Measurements from ENCODE around the gene CLIP4. TPM values are rescaled to one million over a fixed set of nuclear protein-coding genes. Genes with fewer than 3 reads are reported as not detected.

The CLIP4 gene
- total RNA-seq, 4 donors from 2014 or later: 11.9 to 37.8 (median 22.5) TPM

- in situ Hi-C loops (cut with MboI; ENCODE audit: low pct_ligation_motif_present in 1 of 4, low pct_unique_long_range_greater_than_20kb in 1 of 4, low sequenced_read_pairs in 3 of 4) (loop anchor here in 2 of 4 donors (10.0 to 25.0 kb wide), 2 partner anchors 238 to 355 kb away; no protein-coding TSS in a partner anchor), intact Hi-C loops (cut with DNase I; ENCODE audit: low total_unique reads) (no loop called here)
- H3K36me3 ChIP-seq: no peaks in the 10 kb centered on the region
- H3K27ac ChIP-seq: no peak overlapping the region
- no peak overlapping the region for H3K4me3 ChIP-seq
- no peak for TF ChIP-seq EP300 (IDR thresholded peaks at IDR 0.05; ENCODE audit: low read depth)
- TF ChIP-seq, protein P1, sequence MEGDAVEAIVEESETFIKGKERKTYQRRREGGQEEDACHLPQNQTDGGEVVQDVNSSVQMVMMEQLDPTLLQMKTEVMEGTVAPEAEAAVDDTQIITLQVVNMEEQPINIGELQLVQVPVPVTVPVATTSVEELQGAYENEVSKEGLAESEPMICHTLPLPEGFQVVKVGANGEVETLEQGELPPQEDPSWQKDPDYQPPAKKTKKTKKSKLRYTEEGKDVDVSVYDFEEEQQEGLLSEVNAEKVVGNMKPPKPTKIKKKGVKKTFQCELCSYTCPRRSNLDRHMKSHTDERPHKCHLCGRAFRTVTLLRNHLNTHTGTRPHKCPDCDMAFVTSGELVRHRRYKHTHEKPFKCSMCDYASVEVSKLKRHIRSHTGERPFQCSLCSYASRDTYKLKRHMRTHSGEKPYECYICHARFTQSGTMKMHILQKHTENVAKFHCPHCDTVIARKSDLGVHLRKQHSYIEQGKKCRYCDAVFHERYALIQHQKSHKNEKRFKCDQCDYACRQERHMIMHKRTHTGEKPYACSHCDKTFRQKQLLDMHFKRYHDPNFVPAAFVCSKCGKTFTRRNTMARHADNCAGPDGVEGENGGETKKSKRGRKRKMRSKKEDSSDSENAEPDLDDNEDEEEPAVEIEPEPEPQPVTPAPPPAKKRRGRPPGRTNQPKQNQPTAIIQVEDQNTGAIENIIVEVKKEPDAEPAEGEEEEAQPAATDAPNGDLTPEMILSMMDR (IDR thresholded peaks at IDR 0.05): no peak
- no peak for TF ChIP-seq POLR2AphosphoS5 (IDR thresholded peaks at IDR 0.05)
- TF ChIP-seq POLR2A (IDR thresholded peaks at IDR 0.05): no peak
- WGBS, 2 donors (ENCODE audit: low coverage in 1 of 2): 60 to 71% methylated on average over 3 of the region's 3 CpGs
- no peaks in the 10 kb centered on the region for H3K9me3 ChIP-seq
- no peaks in the 10 kb centered on the region for H3K27me3 ChIP-seq
- no peaks in the 10 kb centered on the region for H3K4me1 ChIP-seq
- no peak for DNase-seq
These were observed 77.3 kb downstream of the CLIP4 start for GRCh38 chr2:29192526-29192925.

DNA sequence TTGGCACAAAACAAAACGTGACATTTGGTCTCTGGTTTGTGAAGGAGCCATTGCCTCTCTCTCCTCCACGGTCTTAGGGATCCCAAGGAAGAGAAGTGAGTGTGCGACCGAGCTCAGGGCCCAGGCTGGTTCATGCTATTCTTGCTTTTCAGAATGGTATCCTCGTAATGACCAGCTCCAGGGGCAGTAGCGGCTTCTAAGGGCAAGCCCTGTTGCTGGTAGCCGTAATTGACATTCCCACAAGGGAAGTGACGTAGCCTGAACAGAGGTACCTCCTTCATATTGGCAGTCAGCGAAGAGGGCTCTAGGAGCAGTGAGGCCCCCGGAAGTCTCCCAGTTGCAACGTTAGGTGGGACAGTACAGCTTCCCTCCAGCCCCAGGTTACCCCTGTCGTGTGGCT, 77.9 kb downstream of the CLIP4 start:
- no peaks in the 10 kb centered on the region for H3K27me3 ChIP-seq
- 73 to 90% methylated on average over 1 to 12 of the region's 12 CpGs for WGBS, 2 donors (ENCODE audit: low coverage in 1 of 2)
- H3K9me3 ChIP-seq: no peaks in the 10 kb centered on the region
- H3K27ac ChIP-seq: no peak overlapping the region
- H3K4me1 ChIP-seq: no peaks in the 10 kb centered on the region
- no peaks in the 10 kb centered on the region for H3K36me3 ChIP-seq
- no peak for TF ChIP-seq POLR2AphosphoS5 (IDR thresholded peaks at IDR 0.05)
- no peak for TF ChIP-seq EP300 (IDR thresholded peaks at IDR 0.05; ENCODE audit: low read depth)
- TF ChIP-seq, protein P1 (IDR thresholded peaks at IDR 0.05): no peak
- no peak for TF ChIP-seq POLR2A (IDR thresholded peaks at IDR 0.05)
- intact Hi-C loops (cut with DNase I; ENCODE audit: low total_unique reads): loop anchor here (1.0 kb wide), 1 partner anchor 26 kb away; no protein-coding TSS in a partner anchor
- no peak overlapping the region for H3K4me3 ChIP-seq
- in situ Hi-C loops (cut with MboI; ENCODE audit: low pct_ligation_motif_present in 1 of 4, low pct_unique_long_range_greater_than_20kb in 1 of 4, low sequenced_read_pairs in 3 of 4): loop anchor here in 2 of 4 donors (10.0 to 25.0 kb wide), 2 partner anchors 238 to 356 kb away; no protein-coding TSS in a partner anchor
- no peak for DNase-seq

- intact Hi-C loops (cut with DNase I; ENCODE audit: low total_unique reads) (loop anchor here (1.0 kb wide), 1 partner anchor 26 kb away; no protein-coding TSS in a partner anchor), in situ Hi-C loops (cut with MboI; ENCODE audit: low pct_ligation_motif_present in 1 of 4, low pct_unique_long_range_greater_than_20kb in 1 of 4, low sequenced_read_pairs in 3 of 4) (loop anchor here in 2 of 4 donors (10.0 to 25.0 kb wide), 2 partner anchors 239 to 356 kb away; no protein-coding TSS in a partner anchor)
- Histone ChIP-seq H3K4me3 (no peak overlapping the region), H3K4me1 (no peaks in the 10 kb centered on the region), H3K27ac (no peak overlapping the region), H3K9me3 (no peaks in the 10 kb centered on the region), H3K27me3 (no peaks in the 10 kb centered on the region), H3K36me3 (no peaks in the 10 kb centered on the region)
- 83 to 100% methylated on average over 4 to 7 of the region's 7 CpGs for WGBS, 2 donors (ENCODE audit: low coverage in 1 of 2)
- DNase-seq: no peak
- TF ChIP-seq, protein P1 (IDR thresholded peaks at IDR 0.05): no peak
- TF ChIP-seq POLR2AphosphoS5 (IDR thresholded peaks at IDR 0.05): no peak
- TF ChIP-seq EP300 (IDR thresholded peaks at IDR 0.05; ENCODE audit: low read depth): no peak
- no peak for TF ChIP-seq POLR2A (IDR thresholded peaks at IDR 0.05)
These were observed 78.5 kb downstream of the CLIP4 start for GRCh38 chr2:29193681-29194080.

DNA sequence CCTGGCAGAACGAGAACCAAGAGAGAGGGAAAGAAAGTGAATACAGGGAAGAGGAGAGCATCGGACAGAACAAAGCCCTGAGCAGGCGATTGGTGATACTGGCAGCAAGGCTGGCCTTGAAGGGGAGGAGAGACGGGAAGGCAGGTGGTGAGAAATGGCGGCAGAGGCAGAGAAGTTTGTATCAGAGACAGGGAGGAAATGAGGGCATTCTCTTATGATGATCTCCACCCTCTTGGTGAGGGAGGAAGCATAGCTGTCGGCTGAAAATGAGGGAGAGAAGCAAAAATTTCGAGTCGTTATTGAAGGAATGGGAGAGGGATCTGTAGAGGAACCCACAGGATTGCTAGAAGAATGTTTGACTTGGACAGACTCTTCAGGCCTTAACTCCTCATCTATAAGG, 80.6 kb downstream of the CLIP4 start:
- no peak for DNase-seq
- no peaks in the 10 kb centered on the region for H3K4me1 ChIP-seq
- in situ Hi-C loops (cut with MboI; ENCODE audit: low pct_ligation_motif_present in 1 of 4, low pct_unique_long_range_greater_than_20kb in 1 of 4, low sequenced_read_pairs in 3 of 4): loop anchor here in 2 of 4 donors (10.0 to 25.0 kb wide), 2 partner anchors 241 to 358 kb away; no protein-coding TSS in a partner anchor
- intact Hi-C loops (cut with DNase I; ENCODE audit: low total_unique reads): loop anchor here (2.0 kb wide), 1 partner anchor 237 kb away; no protein-coding TSS in a partner anchor
- no peak overlapping the region for H3K4me3 ChIP-seq
- no peaks in the 10 kb centered on the region for H3K27me3 ChIP-seq
- TF ChIP-seq EP300 (IDR thresholded peaks at IDR 0.05; ENCODE audit: low read depth): no peak
- TF ChIP-seq, protein P1 (IDR thresholded peaks at IDR 0.05): no peak
- no peak for TF ChIP-seq POLR2A (IDR thresholded peaks at IDR 0.05)
- no peak for TF ChIP-seq POLR2AphosphoS5 (IDR thresholded peaks at IDR 0.05)
- no peak overlapping the region for H3K27ac ChIP-seq
- H3K36me3 ChIP-seq: no peaks in the 10 kb centered on the region
- H3K9me3 ChIP-seq: no peaks in the 10 kb centered on the region
- 82 to 85% methylated on average over 8 of the region's 8 CpGs for WGBS, 2 donors (ENCODE audit: low coverage in 1 of 2)

All from transverse colon (tissue), 4 donors.